ENCODE data around the gene EPHB1.

EPHB1 gene

GRCh38 chr3:135117977-135118376, 322.9 kb downstream of the EPHB1 start:
- H3K36me3 ChIP-seq (ENCODE audit: control insufficient read depth, insufficient read depth, low read length): no peaks in the 10 kb centered on the region
- H3K27me3 ChIP-seq (ENCODE audit: control insufficient read depth, insufficient read depth, low read length, poor library complexity, severe bottlenecking): no peaks in the 10 kb centered on the region
- no peaks in the 10 kb centered on the region for H3K9me3 ChIP-seq (ENCODE audit: control insufficient read depth, low read length)
- H3K27ac ChIP-seq (ENCODE audit: insufficient read depth, low read depth, low read length, poor library complexity, severe bottlenecking): no peak overlapping the region
- no peaks in the 10 kb centered on the region for H3K4me1 ChIP-seq (ENCODE audit: control insufficient read depth, insufficient read depth, low read length)
- H3K4me3 ChIP-seq (ENCODE audit: insufficient read depth, low read depth, low read length): no peak overlapping the region
- WGBS, 2 experiments: 66 to 68% methylated on average over 5 of the region's 5 CpGs

DNA sequence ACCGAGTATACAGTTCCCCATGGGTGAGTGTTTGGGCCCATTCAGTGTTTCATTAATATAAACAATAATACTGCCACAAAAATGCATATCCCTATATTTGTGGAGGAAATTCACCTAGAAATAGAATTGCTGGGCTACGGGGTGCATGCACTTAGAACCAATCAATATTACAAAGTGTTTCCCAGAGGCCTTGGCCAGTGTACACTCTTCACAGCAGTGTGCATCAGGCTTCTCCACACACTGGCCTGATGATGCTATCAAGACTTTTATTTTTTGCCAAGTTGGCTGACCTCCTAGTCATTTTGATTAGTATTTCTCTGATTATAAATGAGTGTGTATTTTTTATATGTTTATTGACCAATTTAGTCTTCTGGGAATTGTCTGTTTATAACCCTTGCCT, 323.7 kb downstream of the EPHB1 start:
- no peak overlapping the region for H3K27ac ChIP-seq (ENCODE audit: insufficient read depth, low read depth, low read length, poor library complexity, severe bottlenecking)
- no peaks in the 10 kb centered on the region for H3K36me3 ChIP-seq (ENCODE audit: control insufficient read depth, insufficient read depth, low read length)
- no peaks in the 10 kb centered on the region for H3K4me1 ChIP-seq (ENCODE audit: control insufficient read depth, insufficient read depth, low read length)
- WGBS, 2 experiments: 91 to 98% methylated on average over 2 of the region's 2 CpGs
- H3K27me3 ChIP-seq (ENCODE audit: control insufficient read depth, insufficient read depth, low read length, poor library complexity, severe bottlenecking): no peaks in the 10 kb centered on the region
- no peaks in the 10 kb centered on the region for H3K9me3 ChIP-seq (ENCODE audit: control insufficient read depth, low read length)
- no peak overlapping the region for H3K4me3 ChIP-seq (ENCODE audit: insufficient read depth, low read depth, low read length)

GRCh38 chr3:135125171-135125801, 330.2 kb downstream of the EPHB1 start:
- Histone ChIP-seq H3K27me3 (ENCODE audit: control insufficient read depth, insufficient read depth, low read length, poor library complexity, severe bottlenecking) (no peaks in the 10 kb centered on the region), H3K9me3 (ENCODE audit: control insufficient read depth, low read length) (no peaks in the 10 kb centered on the region), H3K4me1 (ENCODE audit: control insufficient read depth, insufficient read depth, low read length) (no peaks in the 10 kb centered on the region), H3K4me3 (ENCODE audit: insufficient read depth, low read depth, low read length) (no peak overlapping the region), H3K27ac (ENCODE audit: insufficient read depth, low read depth, low read length, poor library complexity, severe bottlenecking) (no peak overlapping the region), H3K36me3 (ENCODE audit: control insufficient read depth, insufficient read depth, low read length) (no peaks in the 10 kb centered on the region)
- 83 to 90% methylated on average over 2 of the region's 2 CpGs for WGBS, 2 experiments

DNA sequence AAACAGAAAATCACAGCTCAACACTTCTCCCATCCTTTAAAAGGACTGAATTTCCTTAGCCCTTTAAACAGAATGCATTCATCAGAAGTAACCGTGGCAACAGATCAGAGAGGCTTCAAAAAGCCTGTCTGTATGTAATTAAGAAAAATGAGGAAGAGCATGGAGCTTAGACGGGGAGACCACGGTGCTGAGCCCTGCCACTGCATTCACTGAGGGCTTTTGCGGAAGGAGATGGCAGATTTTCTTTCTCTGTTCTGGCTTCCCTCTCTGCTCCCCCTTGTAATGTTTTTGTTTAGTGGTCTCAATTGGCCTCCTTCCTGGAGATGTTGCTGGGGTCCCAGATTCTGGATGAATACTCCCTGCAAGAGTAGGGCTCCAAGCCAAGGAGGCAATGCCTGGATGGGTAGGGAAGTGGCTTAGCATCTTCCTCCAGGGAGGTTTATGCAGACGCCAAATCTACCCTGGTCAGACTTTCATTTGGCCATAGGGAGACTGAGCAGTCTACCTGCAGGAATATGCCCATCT, 332.9 kb downstream of the EPHB1 start:
- Histone ChIP-seq H3K36me3 (ENCODE audit: control insufficient read depth, insufficient read depth, low read length) (no peaks in the 10 kb centered on the region), H3K9me3 (ENCODE audit: control insufficient read depth, low read length) (no peaks in the 10 kb centered on the region), H3K4me3 (ENCODE audit: insufficient read depth, low read depth, low read length) (no peak overlapping the region), H3K4me1 (ENCODE audit: control insufficient read depth, insufficient read depth, low read length) (no peaks in the 10 kb centered on the region), H3K27ac (ENCODE audit: insufficient read depth, low read depth, low read length, poor library complexity, severe bottlenecking) (no peak overlapping the region), H3K27me3 (ENCODE audit: control insufficient read depth, insufficient read depth, low read length, poor library complexity, severe bottlenecking) (no peaks in the 10 kb centered on the region)
- WGBS, 2 experiments: 76 to 92% methylated on average over 5 of the region's 5 CpGs

DNA sequence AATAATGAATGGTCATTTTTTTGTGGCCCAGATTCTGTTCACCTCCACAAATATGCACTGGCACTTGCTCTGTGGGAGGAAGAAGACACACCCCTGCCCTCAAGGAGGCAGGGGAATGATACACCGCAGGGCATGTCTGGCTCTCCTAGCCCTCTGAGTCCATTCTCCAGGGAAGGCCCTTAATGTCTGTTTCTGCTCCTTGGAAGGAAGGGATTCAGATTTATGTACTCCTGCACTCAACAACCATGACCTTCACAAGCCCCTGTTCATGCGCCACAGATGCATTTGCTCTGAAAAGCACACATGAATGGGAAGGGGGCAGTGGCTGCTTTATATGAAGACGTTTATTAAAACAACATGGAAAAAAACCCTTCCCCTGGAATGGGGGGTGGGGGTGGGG, 333.8 kb downstream of the EPHB1 start:
- Histone ChIP-seq H3K4me1 (ENCODE audit: control insufficient read depth, insufficient read depth, low read length) (no peaks in the 10 kb centered on the region), H3K36me3 (ENCODE audit: control insufficient read depth, insufficient read depth, low read length) (no peaks in the 10 kb centered on the region), H3K4me3 (ENCODE audit: insufficient read depth, low read depth, low read length) (no peak overlapping the region), H3K9me3 (ENCODE audit: control insufficient read depth, low read length) (no peaks in the 10 kb centered on the region), H3K27me3 (ENCODE audit: control insufficient read depth, insufficient read depth, low read length, poor library complexity, severe bottlenecking) (no peaks in the 10 kb centered on the region), H3K27ac (ENCODE audit: insufficient read depth, low read depth, low read length, poor library complexity, severe bottlenecking) (no peak overlapping the region)
- 93 to 98% methylated on average over 3 of the region's 3 CpGs for WGBS, 2 experiments

GRCh38 chr3:135131290-135131689, 336.2 kb downstream of the EPHB1 start:
- Histone ChIP-seq H3K4me1 (ENCODE audit: control insufficient read depth, insufficient read depth, low read length) (no peaks in the 10 kb centered on the region), H3K27ac (ENCODE audit: insufficient read depth, low read depth, low read length, poor library complexity, severe bottlenecking) (no peak overlapping the region), H3K36me3 (ENCODE audit: control insufficient read depth, insufficient read depth, low read length) (no peaks in the 10 kb centered on the region), H3K9me3 (ENCODE audit: control insufficient read depth, low read length) (no peaks in the 10 kb centered on the region), H3K27me3 (ENCODE audit: control insufficient read depth, insufficient read depth, low read length, poor library complexity, severe bottlenecking) (no peaks in the 10 kb centered on the region), H3K4me3 (ENCODE audit: insufficient read depth, low read depth, low read length) (no peak overlapping the region)
- 93 to 94% methylated on average over 7 of the region's 7 CpGs for WGBS, 2 experiments

DNA sequence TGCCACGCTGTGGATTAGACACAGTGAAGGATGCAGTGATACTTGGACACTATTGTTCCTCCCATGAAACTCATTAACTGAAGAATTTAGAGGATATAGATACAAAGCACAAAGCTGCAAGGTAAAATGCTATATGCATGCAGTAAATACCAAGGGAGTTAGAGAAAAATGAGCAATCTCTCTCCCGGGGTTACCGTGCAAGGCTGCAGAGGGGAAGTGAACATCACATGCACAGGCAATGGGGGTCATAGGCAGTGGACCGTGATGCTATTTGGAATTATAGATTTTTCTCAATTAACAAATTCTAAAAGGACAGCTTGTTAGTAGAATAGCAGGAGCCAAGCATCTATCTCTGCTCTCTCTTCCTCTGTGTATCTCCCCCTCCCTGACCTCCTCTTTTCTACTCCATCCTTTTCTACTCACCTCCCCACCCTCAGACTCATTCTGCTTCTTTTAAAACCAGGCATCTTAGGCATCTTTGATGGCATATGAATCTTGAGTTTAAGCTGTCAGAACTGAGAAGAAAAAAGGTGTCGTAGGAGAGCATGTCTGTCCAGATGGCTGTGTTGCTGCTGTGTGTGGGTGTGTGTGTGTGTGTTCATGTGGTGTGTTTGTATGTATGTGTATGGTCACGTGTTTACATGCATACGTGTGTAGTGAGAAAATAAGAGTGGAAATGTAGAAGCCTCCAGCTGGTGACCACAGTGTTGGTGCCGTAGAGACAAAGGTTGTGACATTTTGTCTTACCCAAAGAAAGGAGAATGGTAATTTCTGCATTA, 339.0 kb downstream of the EPHB1 start:
- Histone ChIP-seq H3K9me3 (ENCODE audit: control insufficient read depth, low read length) (no peaks in the 10 kb centered on the region), H3K27ac (ENCODE audit: insufficient read depth, low read depth, low read length, poor library complexity, severe bottlenecking) (no peak overlapping the region), H3K27me3 (ENCODE audit: control insufficient read depth, insufficient read depth, low read length, poor library complexity, severe bottlenecking) (no peaks in the 10 kb centered on the region), H3K4me1 (ENCODE audit: control insufficient read depth, insufficient read depth, low read length) (no peaks in the 10 kb centered on the region), H3K4me3 (ENCODE audit: insufficient read depth, low read depth, low read length) (no peak overlapping the region), H3K36me3 (ENCODE audit: control insufficient read depth, insufficient read depth, low read length) (no peaks in the 10 kb centered on the region)
- WGBS, 2 experiments: 91 to 95% methylated on average over 7 to 8 of the region's 8 CpGs

DNA sequence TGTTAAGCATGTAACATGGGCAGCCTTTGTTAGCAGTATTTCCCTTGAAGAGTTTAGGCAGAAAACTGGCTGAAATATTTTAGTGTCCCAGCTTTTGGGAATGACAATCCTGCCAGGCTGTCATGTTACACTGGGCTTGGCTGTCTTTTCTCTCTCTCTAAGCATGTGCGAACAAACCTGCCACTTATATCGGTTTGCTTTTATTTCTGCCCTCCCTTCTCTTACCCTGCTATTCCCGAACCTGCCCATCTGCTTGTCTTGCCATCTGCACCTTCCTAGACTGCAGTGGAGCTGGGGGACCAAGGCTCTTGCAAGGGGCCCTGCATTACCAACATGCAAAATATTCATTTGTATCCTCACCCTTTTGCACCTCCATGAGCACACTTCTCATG, 339.6 kb downstream of the EPHB1 start:
- WGBS, 2 experiments: 92 to 96% methylated on average over 3 of the region's 3 CpGs
- no peaks in the 10 kb centered on the region for H3K36me3 ChIP-seq (ENCODE audit: control insufficient read depth, insufficient read depth, low read length)
- H3K4me3 ChIP-seq (ENCODE audit: insufficient read depth, low read depth, low read length): no peak overlapping the region
- no peaks in the 10 kb centered on the region for H3K27me3 ChIP-seq (ENCODE audit: control insufficient read depth, insufficient read depth, low read length, poor library complexity, severe bottlenecking)
- H3K9me3 ChIP-seq (ENCODE audit: control insufficient read depth, low read length): no peaks in the 10 kb centered on the region
- H3K27ac ChIP-seq (ENCODE audit: insufficient read depth, low read depth, low read length, poor library complexity, severe bottlenecking): no peak overlapping the region
- H3K4me1 ChIP-seq (ENCODE audit: control insufficient read depth, insufficient read depth, low read length): no peaks in the 10 kb centered on the region

DNA sequence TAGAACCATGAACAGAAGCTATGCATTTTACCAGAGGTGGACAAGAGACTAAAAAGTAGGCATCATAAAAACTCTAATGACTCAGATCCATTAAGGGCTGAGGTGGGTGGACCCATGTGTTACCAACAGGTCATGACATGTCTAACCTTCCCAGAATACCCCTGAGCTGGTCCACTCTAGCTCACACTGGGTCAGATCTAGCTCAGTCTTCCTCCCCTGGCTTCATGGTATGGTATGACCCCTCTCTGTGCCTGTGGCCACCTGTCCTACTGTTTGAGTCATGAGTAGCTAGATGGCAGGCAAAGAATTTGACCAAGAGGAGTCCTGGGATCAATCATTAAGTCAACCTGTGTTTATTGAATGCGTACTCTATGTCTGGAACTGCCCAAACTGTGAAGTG, 340.4 kb downstream of the EPHB1 start:
- H3K27ac ChIP-seq (ENCODE audit: insufficient read depth, low read depth, low read length, poor library complexity, severe bottlenecking): no peak overlapping the region
- no peaks in the 10 kb centered on the region for H3K36me3 ChIP-seq (ENCODE audit: control insufficient read depth, insufficient read depth, low read length)
- H3K9me3 ChIP-seq (ENCODE audit: control insufficient read depth, low read length): no peaks in the 10 kb centered on the region
- no peaks in the 10 kb centered on the region for H3K27me3 ChIP-seq (ENCODE audit: control insufficient read depth, insufficient read depth, low read length, poor library complexity, severe bottlenecking)
- no peaks in the 10 kb centered on the region for H3K4me1 ChIP-seq (ENCODE audit: control insufficient read depth, insufficient read depth, low read length)
- WGBS, 2 experiments: 92 to 100% methylated on average over 1 of the region's 1 CpG
- no peak overlapping the region for H3K4me3 ChIP-seq (ENCODE audit: insufficient read depth, low read depth, low read length)

DNA sequence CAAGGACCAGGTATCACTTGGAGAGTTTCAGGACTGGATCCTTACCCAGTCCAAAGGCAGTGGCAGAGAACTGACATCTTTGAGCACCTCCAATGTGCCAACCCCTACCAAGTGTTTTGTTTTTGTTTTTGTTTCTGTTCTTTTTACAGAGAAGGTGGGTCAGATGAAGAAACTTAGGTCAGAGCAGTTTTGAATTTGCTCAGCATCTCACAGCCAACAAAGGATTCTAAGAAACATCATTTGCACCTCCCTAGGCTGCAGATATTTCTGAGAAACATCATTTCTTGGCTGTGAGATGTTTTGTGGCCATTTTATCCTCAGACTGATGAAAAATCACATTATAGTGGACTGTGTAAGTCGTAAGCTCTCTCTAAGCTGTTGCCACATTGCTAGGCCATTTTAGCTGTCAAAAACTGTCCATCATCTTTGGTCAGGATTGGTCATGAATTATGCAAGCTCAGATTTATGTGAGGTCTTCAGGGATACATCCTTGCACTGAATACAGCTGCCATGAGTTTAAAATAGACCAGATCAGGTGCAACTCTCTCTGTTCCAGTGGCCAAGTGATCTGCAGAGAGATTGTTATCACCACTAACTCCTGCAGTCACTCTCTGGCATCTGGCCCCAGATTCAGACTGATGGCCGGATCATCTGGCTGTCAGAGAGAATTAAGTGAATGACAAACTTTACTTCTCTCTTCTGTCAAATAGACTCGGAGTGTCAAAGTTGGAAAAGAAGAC, 341.5 kb downstream of the EPHB1 start:
- H3K27ac ChIP-seq (ENCODE audit: insufficient read depth, low read depth, low read length, poor library complexity, severe bottlenecking): no peak overlapping the region
- H3K4me3 ChIP-seq (ENCODE audit: insufficient read depth, low read depth, low read length): no peak overlapping the region
- H3K36me3 ChIP-seq (ENCODE audit: control insufficient read depth, insufficient read depth, low read length): no peaks in the 10 kb centered on the region
- H3K9me3 ChIP-seq (ENCODE audit: control insufficient read depth, low read length): no peaks in the 10 kb centered on the region
- H3K4me1 ChIP-seq (ENCODE audit: control insufficient read depth, insufficient read depth, low read length): peaks cover 8% of the 10 kb centered on the region
- H3K27me3 ChIP-seq (ENCODE audit: control insufficient read depth, insufficient read depth, low read length, poor library complexity, severe bottlenecking): no peaks in the 10 kb centered on the region
- WGBS, 2 experiments: 91 to 95% methylated on average over 3 of the region's 3 CpGs
